ENCODE data around the gene ENG. TPM values are rescaled to one million over a fixed set of nuclear protein-coding genes. Genes with fewer than 3 reads are reported as not detected.

Gene ENG
- total RNA-seq, 2 donors from 2014 or later = 24.3 to 336 TPM

GRCh38 chr9:127790094-127790855, 64.2 kb downstream of the ENG start:
- WGBS = 87% methylated on average over 9 of the region's 9 CpGs
- peaks cover 17% of the 10 kb centered on the region for H3K4me1 ChIP-seq (replicated peaks)

GRCh38 chr9:127789179-127789578, 65.3 kb downstream of the ENG start:
- 86% methylated on average over 25 of the region's 25 CpGs for WGBS
- Histone ChIP-seq H3K4me1 (replicated peaks) (peaks cover 17% of the 10 kb centered on the region), H3K9me3 (no peaks in the 10 kb centered on the region), H3K27ac (no peak overlapping the region), H3K36me3 (peaks cover 16 to 25% of the 10 kb centered on the region in 2 donors), H3K4me3 (no peak overlapping the region), H3K27me3 (replicated peaks; ENCODE audit: insufficient read depth) (no peaks in the 10 kb centered on the region)
- intact Hi-C loops (cut with DNase I) = loop anchor here (5.0 kb wide), 2 partner anchors 128 to 202 kb away; partner anchors contain the start of gene ST6GALNAC4
- no peak for DNase-seq (ENCODE audit: low spot score)
- TF ChIP-seq POLR2AphosphoS5 (IDR thresholded peaks at IDR 0.05) (no peak), CTCF (IDR thresholded peaks at IDR 0.05) (no peak), POLR2A (IDR thresholded peaks at IDR 0.05) (no peak)

More at GRCh38 chr9:127790094-127790855, 64.2 kb downstream of the ENG start:
- no peaks in the 10 kb centered on the region for H3K27me3 ChIP-seq (replicated peaks; ENCODE audit: insufficient read depth)
- H3K9me3 ChIP-seq = no peaks in the 10 kb centered on the region
- no peak overlapping the region for H3K27ac ChIP-seq
- H3K36me3 ChIP-seq = peaks cover 16 to 25% of the 10 kb centered on the region in 2 donors
- TF ChIP-seq POLR2AphosphoS5 (IDR thresholded peaks at IDR 0.05) (no peak), CTCF (IDR thresholded peaks at IDR 0.05) (no peak), POLR2A (IDR thresholded peaks at IDR 0.05) (no peak)
- intact Hi-C loops (cut with DNase I) = no loop called here
- no peak for DNase-seq (ENCODE audit: low spot score)
- H3K4me3 ChIP-seq = no peak overlapping the region

DNA sequence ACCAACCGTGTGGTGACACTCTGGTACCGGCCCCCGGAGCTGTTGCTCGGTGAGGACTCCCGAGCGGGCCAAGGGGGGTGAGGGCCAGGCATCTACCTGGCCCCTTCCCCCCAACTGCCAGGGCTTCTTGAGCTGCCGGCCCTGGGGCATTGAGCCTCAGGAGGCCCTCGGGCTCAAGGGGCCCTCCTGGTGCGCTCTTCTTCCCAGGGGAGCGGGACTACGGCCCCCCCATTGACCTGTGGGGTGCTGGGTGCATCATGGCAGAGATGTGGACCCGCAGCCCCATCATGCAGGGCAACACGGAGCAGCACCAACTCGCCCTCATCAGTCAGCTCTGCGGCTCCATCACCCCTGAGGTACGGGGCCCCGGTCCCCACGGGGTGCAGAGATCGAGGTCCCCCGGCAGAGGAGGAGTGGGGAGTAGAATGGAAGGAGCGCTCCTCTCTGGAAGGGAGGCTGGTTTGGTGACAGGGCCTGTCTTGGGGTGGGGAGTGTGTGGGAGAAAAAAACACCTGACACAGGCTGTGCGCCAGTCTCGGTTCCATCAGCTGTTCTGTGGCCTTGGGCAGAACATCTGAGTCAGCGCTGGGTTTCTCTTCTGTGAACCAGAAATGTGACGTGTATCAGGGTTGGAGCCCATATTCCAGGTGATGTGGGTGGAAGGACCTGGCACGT, 66.0 kb downstream of the ENG start:
- no peak overlapping the region for H3K4me3 ChIP-seq
- no peaks in the 10 kb centered on the region for H3K27me3 ChIP-seq (replicated peaks; ENCODE audit: insufficient read depth)
- no peak for DNase-seq (ENCODE audit: low spot score)
- H3K36me3 ChIP-seq = peaks cover 16 to 25% of the 10 kb centered on the region in 2 donors
- intact Hi-C loops (cut with DNase I) = loop anchor here (5.0 kb wide), 2 partner anchors 129 to 201 kb away; partner anchors contain the start of gene ST6GALNAC4
- TF ChIP-seq CTCF (IDR thresholded peaks at IDR 0.05) (no peak), POLR2AphosphoS5 (IDR thresholded peaks at IDR 0.05) (no peak), POLR2A (IDR thresholded peaks at IDR 0.05) (no peak)
- no peaks in the 10 kb centered on the region for H3K9me3 ChIP-seq
- 90% methylated on average over 21 of the region's 26 CpGs for WGBS
- no peak overlapping the region for H3K27ac ChIP-seq
- H3K4me1 ChIP-seq (replicated peaks) = peaks cover 11% of the 10 kb centered on the region

GRCh38 chr9:127786773-127787104, 67.7 kb downstream of the ENG start:
- Histone ChIP-seq H3K27me3 (replicated peaks; ENCODE audit: insufficient read depth) (no peaks in the 10 kb centered on the region), H3K36me3 (peaks cover 16 to 25% of the 10 kb centered on the region in 2 donors), H3K4me1 (replicated peaks) (peaks cover 8% of the 10 kb centered on the region), H3K27ac (peak overlapping the region; percentile 93 to 96), H3K4me3 (peak overlapping the region; percentile 95 to 96), H3K9me3 (no peaks in the 10 kb centered on the region)
- intact Hi-C loops (cut with DNase I) = loop anchor here (5.0 kb wide), 2 partner anchors 131 to 199 kb away; partner anchors contain the start of gene ST6GALNAC4
- no peak for DNase-seq (ENCODE audit: low spot score)
- TF ChIP-seq POLR2A (IDR thresholded peaks at IDR 0.05) (no peak), CTCF (IDR thresholded peaks at IDR 0.05) (peak in 3 of 4 experiments; percentile 16 to 45 (median 38)), POLR2AphosphoS5 (IDR thresholded peaks at IDR 0.05) (no peak)
- WGBS = 1% methylated on average over 12 of the region's 12 CpGs
